Frontal cortex (tissue), 4 donors: ENCODE measurements around the gene ALOX15. TPM values are rescaled to one million over a fixed set of nuclear protein-coding genes. Genes with fewer than 3 reads are reported as not detected.
"Not testable (repeated sequence)": the region's sequence is repeated elsewhere in the genome, so short reads cannot be mapped to it uniquely, and the experiment has no call there.

Source experiments
- DNase-seq, 2 donors: peaks; one replicate each; pipeline ENCODE4 v3.0.0; 2012; ENCODE audit warnings: low spot score in 2 of 2
- FAIRE-seq: peaks from 2 replicates; lab custom pipeline; 2012; peaks lifted over from hg19 to GRCh38; lab: Jason Lieb, UNC
- total RNA-seq: library from RNA; depleted of rRNA; stranded (reverse); fragments of >200 nt; gene quantifications from one replicate; pipeline ENCODE4 v1.2.3, GENCODE V29; 2014
- donor health status: control.
- donor health status: control.
- donor health status: control.

Gene ALOX15
- total RNA-seq, 1 donor from 2014 or later, result not detected

DNA sequence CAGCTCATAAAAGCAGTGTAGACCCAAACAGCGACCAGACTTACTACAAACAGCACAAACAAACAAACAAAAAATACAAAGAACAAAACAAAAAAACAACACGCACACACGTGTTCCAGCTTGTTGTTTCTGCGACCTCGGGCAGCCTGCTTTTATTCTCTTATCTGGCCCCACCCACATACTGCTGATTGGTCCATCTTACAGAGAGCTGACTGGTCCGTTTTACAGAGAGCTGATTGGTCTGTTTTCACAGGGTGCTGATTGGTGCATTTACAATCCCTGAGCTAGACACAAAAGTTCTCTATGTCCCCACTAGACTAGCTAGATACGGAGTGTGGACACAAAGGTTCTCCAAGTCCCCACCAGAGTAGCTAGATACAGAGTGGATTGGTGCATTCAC, 14.5 kb upstream of the ALOX15 start:
- not testable (repeated sequence) for FAIRE-seq

DNA sequence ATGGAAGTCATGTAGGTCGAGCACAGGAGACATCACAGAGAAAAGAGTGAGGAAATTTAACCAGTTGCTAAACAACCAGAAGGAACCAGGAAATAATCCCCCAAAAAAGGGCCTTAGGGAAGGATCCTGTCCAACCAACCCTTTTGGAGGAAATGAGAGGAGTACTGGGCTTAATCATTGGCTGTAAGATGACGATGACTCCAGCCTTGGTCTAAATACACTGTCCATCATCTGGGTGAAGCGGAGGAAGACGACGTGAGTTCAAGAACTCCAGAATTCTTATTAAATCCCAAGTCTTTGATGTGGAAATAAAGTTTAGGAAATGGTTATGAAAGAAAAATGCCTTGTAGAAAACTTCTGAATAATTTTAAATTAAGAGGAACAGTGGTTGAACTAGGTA, 11.5 kb upstream of the ALOX15 start:
- DNase-seq (no peak), FAIRE-seq (no peak)

More for the DNA sequence above, 14.5 kb upstream of the ALOX15 start:
- DNase-seq, result not testable (repeated sequence)

- no peak for FAIRE-seq
Observed at GRCh38 chr17:4648741-4649140, 7.3 kb upstream of the ALOX15 start.

DNA sequence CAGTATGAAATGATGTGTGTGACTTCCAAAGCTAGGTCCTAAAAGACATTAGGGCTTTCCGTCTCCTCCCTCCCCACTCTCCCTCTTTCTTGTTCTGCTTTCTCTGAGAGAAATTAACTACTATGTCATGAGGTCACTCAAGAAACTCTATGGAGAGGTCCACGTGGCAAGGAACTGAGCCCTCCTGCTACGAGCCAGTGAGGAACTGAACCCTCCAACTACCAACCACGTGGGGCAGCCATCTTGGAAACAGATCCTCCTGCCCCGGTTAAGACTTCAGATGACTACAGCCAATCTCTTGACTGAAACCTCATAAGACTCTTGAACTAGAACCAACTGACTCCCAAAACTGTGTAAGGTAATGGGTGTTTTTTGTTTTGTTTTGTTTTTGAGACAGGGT, 4.2 kb upstream of the ALOX15 start:
- no peak for FAIRE-seq

More at GRCh38 chr17:4648741-4649140, 7.3 kb upstream of the ALOX15 start:
- no peak for DNase-seq

GRCh38 chr17:4643676-4644075, 2.2 kb upstream of the ALOX15 start:
- DNase-seq, result no peak
- FAIRE-seq, result no peak

More for the DNA sequence above, 4.2 kb upstream of the ALOX15 start:
- DNase-seq, result no peak

GRCh38 chr17:4642286-4642685, 808 bp upstream of the ALOX15 start:
- FAIRE-seq, result no peak
- no peak for DNase-seq

DNA sequence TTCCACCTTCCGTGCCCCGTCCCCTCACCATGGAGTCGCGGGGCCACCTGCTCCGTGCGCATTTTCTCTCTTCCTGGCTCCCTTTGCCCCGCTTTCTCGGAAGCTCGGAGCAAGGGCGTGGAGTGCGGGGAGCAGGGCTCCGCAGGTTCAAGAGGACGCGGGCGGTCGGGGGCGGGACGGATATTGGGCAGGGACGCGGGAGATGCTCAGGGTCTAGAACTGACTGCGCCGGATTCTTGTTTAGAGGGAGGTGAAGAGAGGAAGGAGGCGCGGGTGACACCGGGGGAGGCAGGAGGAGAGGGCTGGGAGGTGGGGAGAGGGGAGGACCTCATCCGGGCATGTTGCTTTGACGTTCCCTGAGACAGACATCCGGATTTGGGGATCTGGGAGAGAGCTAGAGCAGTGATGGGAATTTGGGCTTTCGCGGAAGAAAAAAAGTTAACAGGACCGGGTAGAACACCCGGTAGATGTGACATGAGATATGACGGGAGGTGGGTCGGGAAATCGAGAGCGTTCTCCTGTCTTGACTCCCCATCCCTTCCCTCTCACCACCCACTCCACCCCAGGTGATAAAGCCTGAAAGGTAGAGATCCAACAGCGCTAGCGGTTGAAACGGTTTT, 799 bp downstream of the ALOX15 start:
- FAIRE-seq, DNase-seq: not testable (repeated sequence)

- not testable (repeated sequence) for DNase-seq, FAIRE-seq
Observed at GRCh38 chr17:4639301-4640059, 2.0 kb downstream of the ALOX15 start.

DNA sequence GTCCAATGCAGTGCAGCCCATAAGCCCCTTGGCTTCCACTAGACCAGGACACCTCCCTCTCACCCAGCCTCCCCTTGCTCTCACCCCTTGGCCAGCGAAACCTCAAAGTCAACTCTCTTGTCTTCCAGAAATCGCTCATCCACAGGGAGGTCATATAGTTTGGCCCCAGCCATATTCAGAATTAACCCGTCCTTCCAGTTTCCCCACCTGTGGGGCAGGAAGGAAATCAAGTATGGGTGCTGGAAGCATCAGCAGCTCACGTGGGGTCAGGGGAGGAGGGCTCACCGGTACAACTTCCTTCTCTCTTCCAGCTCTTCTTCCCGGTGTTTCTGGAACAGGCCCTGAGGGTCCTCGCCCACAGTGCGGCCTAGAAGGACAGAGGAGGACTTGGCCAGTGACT, 2.7 kb downstream of the ALOX15 start:
- DNase-seq, FAIRE-seq: not testable (repeated sequence)

DNA sequence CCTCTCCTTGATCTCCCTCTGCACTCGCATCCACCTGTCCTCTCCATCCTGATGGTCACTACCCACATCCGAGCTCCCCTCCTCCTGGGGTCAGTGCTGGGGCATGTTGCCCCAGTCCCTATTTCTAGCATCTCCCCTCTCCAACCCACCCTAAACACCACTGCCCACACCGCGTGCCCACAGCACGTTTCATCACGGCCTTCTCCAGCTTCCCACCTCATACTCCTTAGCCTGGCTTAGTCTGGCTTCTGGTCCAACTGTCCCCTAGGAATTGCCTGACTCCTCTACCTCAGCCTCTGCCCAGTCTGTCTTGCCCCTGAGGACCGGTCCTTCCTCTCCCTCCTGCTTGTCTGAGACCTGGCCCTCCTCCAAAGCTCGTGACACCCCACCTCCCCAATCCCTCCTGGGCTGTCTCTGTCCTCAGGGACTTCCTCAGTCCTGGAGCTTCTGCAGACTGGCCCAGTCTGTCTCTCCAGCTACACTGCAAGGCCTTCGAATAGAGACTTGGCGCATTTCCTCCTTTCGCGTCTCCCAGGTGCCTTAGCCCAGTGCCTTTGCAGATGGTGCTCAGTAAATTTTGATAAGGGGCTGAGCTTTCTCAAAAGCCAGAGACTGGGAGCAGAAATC, 4.9 kb downstream of the ALOX15 start:
- no peak for DNase-seq
- no peak for FAIRE-seq

GRCh38 chr17:4635823-4636375, 5.6 kb downstream of the ALOX15 start:
- DNase-seq, result no peak
- no peak for FAIRE-seq

- no peak for FAIRE-seq
Observed at GRCh38 chr17:4634976-4635375, 6.5 kb downstream of the ALOX15 start.

DNA sequence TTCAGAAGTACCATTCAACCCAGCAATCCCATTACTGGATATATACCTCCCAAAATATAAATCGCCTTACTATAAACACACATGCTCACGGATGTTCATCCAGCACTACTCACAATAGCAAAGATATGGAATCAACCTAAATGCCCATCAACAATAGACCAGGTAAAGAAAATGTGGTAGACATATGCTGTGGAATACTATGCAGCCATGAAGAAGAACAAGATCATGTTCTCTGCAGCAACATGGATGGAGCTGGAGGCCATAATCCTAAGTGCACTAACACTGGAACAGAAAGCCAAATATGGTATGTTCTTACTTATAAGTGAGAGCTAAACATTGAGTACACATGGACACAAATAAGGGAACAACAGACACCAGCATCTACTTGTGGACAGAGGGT, 7.8 kb downstream of the ALOX15 start:
- FAIRE-seq (no peak), DNase-seq (no peak)

More at GRCh38 chr17:4634976-4635375, 6.5 kb downstream of the ALOX15 start:
- no peak for DNase-seq

GRCh38 chr17:4632581-4632920, 8.9 kb downstream of the ALOX15 start:
- DNase-seq (no peak), FAIRE-seq (no peak)

GRCh38 chr17:4631836-4632580, 9.5 kb downstream of the ALOX15 start:
- FAIRE-seq (no peak), DNase-seq (no peak)

DNA sequence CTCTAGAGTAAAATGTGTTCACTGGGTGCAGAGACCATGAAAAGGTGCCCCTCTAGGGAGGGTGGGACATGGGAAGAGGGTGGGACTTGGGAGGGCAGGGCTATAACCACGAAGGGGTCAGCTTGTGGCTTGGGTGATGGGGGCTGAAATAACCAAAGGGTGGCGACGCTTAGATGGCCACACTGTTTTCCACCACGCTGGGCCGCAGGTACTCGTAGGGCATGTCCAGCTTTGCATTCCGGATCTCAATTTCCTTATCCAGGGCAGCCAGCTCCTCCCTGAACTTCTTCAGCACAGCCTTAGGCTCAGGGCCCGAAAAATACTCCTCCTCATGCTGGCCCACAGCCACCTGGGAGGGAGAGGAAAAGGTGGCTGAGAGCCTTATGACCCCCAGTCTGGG, 10.0 kb downstream of the ALOX15 start:
- DNase-seq (no peak), FAIRE-seq (no peak)

GRCh38 chr17:4626734-4627256, 14.7 kb downstream of the ALOX15 start:
- FAIRE-seq (no peak), DNase-seq (no peak)

GRCh38 chr17:4625181-4625617, 16.3 kb downstream of the ALOX15 start:
- no peak for FAIRE-seq

DNA sequence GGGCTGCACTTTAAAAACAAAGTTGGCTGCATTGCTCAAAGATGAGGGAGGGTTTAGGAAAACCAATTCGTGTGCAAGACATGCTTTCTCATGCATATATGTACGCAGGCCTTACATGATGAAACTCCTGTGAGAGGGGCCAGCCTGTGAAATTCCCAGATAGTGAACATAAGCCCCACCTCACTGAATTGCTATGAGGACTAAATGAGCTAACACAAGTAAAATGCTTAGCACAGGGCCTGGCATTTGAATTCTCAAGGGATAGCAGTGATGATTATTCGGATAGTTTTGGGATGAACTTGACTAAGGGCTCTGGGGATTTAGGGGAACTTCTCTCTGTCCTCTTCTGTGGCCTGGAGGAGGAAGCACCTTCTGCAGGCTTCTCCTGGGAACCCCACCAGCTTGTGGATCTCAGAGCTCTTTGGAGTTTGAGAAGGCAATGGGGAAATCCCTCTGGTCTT, 17.0 kb downstream of the ALOX15 start:
- not testable (repeated sequence) for FAIRE-seq, DNase-seq

More at GRCh38 chr17:4625181-4625617, 16.3 kb downstream of the ALOX15 start:
- DNase-seq, result no peak
